HepG2 (cell line): ENCODE measurements around the gene CTDNEP1. TPM values are rescaled to one million over a fixed set of nuclear protein-coding genes. Genes with fewer than 3 reads are reported as not detected.
A peak's percentile ranks its signal among the peaks of the same experiment; 100 is the strongest.

Experiments used
- EZH2 ChIP-seq: conservative IDR thresholded peaks from 2 replicates; pipeline ENCODE4 v1.6.1; 2012; ENCODE audit warnings: mild to moderate bottlenecking, low read depth, low read length, moderate library complexity
- KDM5B ChIP-seq: sonication (generic); formaldehyde crosslinking; IDR thresholded peaks from 2 replicates; pipeline ENCODE4 v1.4.0; 2020; ENCODE audit warnings: missing genetic modification reagents, mild to moderate bottlenecking, borderline replicate concordance
- PAF1 ChIP-seq: IDR thresholded peaks from 2 replicates; pipeline ENCODE4 v1.6.1; 2016; ENCODE audit warnings: missing genetic modification reagents, missing compliant biosample characterization
- ZKSCAN5 ChIP-seq: sonication (generic); formaldehyde crosslinking; IDR thresholded peaks from 2 replicates; pipeline ENCODE4 v1.5.1; 2020; ENCODE audit warnings: mild to moderate bottlenecking, missing genetic modification reagents
- ZNF605 ChIP-seq: sonication (generic); formaldehyde crosslinking; IDR thresholded peaks from 2 replicates; pipeline ENCODE4 v1.8.0; 2022; ENCODE audit warnings: mild to moderate bottlenecking, missing genetic modification reagents
- ZNF768 ChIP-seq: sonication (generic); formaldehyde crosslinking; IDR thresholded peaks from 2 replicates; pipeline ENCODE4 v1.4.0; 2020; ENCODE audit warnings: missing genetic modification reagents
- polyA plus RNA-seq, 8 experiments: library from polyadenylated mRNA; depleted of rRNA in 3 of 8; stranded (reverse) in 7 of 8; unstranded in 1 of 8; fragments of >200 nt; fragmentation: Illumina TruSeq in 4 of 8; extraction: Trizol in 4 of 8; gene quantifications; 2 replicates each; pipeline versions ENCODE4 v1.2.1 to v1.2.3, GENCODE V29; 2011 to 2016; ENCODE audit warnings: low read depth in 4 of 8, missing spikeins in 1 of 8, mixed read lengths in 1 of 8; ENCODE audit not compliant: insufficient read depth in 1 of 8
- total RNA-seq, 5 experiments: library from RNA; depleted of rRNA; stranded (reverse); fragments of >200 nt; fragmentation: Illumina TruSeq; extraction: Trizol; gene quantifications; 2 replicates each; pipeline ENCODE4 v1.2.3, GENCODE V29; 2016; ENCODE audit warnings: low read depth in 1 of 5
- TF ChIP-seq, protein P1 (sequence below): sonication (generic); formaldehyde crosslinking; IDR thresholded peaks from 2 replicates; pipeline ENCODE4 v1.9.0; 2021; ENCODE audit warnings: missing genetic modification reagents, borderline replicate concordance
- TF ChIP-seq, protein P2 (sequence below): sonication (generic); formaldehyde crosslinking; IDR thresholded peaks from 2 replicates; pipeline ENCODE4 v1.5.1; 2020; ENCODE audit warnings: mild to moderate bottlenecking, missing genetic modification reagents, moderate library complexity
- TF ChIP-seq, protein P3 (sequence below), 2 experiments: fragments of 450-650 bp in 1 of 2; sonication (generic) in 1 of 2; formaldehyde crosslinking in 1 of 2; IDR thresholded peaks; 2 replicates each; pipeline versions ENCODE4 v1.6.1 to v1.8.0; 2016 to 2022; ENCODE audit warnings: antibody characterized with exemption in 1 of 2, mild to moderate bottlenecking in 1 of 2, missing genetic modification reagents in 1 of 2
- TF ChIP-seq, protein P4 (sequence below): sonication (generic); formaldehyde crosslinking; IDR thresholded peaks from 2 replicates; pipeline ENCODE4 v1.8.0; 2022; ENCODE audit warnings: missing genetic modification reagents, mild to moderate bottlenecking, moderate library complexity, borderline replicate concordance
- TF ChIP-seq, protein P5 (sequence below): sonication (generic); formaldehyde crosslinking; IDR thresholded peaks from 2 replicates; pipeline ENCODE4 v1.5.0; 2020; ENCODE audit warnings: missing genetic modification reagents

CTDNEP1 gene
- total and polyA plus RNA-seq, 2 of the 13 experiments (the other 11 are each of a cell fraction or from before 2014, with no cell fraction given), result 19.8 to 118 TPM

DNA sequence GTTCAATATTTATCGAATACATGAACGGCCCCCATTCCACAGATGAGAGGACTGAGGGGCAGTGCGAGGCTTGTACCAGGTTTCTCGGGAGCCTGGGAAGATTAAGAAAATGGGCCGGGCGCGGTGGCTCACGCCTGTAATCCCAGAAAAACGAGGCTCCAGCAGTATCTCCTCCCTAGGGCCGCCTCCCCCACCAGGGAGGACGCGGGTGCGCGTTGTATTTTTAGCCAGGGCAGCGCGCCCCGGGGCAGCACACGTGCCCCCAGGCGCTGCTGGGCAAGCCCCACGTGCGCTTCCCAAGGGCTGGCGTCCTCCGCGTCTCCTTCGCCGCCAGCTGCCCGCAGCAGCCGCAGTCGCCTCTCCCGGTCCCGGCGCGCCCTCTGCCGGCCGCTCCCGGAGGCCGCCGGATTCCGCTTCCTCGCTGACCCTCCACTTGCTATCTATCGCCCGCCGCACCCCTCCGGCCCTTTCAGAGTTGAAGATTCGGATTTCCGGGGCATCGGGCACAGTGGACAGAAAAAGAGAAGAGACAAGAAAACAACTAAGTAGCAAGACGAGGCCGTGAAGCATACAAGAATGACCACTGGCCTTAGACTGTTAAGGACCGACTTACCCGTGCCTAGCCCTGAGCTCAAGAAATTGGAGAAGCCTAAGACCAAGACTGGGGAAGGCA, 44.8 kb upstream of the CTDNEP1 start (continued):
- TF ChIP-seq, protein P1, sequence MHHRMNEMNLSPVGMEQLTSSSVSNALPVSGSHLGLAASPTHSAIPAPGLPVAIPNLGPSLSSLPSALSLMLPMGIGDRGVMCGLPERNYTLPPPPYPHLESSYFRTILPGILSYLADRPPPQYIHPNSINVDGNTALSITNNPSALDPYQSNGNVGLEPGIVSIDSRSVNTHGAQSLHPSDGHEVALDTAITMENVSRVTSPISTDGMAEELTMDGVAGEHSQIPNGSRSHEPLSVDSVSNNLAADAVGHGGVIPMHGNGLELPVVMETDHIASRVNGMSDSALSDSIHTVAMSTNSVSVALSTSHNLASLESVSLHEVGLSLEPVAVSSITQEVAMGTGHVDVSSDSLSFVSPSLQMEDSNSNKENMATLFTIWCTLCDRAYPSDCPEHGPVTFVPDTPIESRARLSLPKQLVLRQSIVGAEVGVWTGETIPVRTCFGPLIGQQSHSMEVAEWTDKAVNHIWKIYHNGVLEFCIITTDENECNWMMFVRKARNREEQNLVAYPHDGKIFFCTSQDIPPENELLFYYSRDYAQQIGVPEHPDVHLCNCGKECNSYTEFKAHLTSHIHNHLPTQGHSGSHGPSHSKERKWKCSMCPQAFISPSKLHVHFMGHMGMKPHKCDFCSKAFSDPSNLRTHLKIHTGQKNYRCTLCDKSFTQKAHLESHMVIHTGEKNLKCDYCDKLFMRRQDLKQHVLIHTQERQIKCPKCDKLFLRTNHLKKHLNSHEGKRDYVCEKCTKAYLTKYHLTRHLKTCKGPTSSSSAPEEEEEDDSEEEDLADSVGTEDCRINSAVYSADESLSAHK (CRISPR knock-in tag), result no peak
- TF ChIP-seq, protein P2, sequence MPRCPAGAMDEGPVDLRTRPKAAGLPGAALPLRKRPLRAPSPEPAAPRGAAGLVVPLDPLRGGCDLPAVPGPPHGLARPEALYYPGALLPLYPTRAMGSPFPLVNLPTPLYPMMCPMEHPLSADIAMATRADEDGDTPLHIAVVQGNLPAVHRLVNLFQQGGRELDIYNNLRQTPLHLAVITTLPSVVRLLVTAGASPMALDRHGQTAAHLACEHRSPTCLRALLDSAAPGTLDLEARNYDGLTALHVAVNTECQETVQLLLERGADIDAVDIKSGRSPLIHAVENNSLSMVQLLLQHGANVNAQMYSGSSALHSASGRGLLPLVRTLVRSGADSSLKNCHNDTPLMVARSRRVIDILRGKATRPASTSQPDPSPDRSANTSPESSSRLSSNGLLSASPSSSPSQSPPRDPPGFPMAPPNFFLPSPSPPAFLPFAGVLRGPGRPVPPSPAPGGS (CRISPR knock-in tag), result no peak; the same call in 1 of the 2 replicates
- TF ChIP-seq, protein P3, sequence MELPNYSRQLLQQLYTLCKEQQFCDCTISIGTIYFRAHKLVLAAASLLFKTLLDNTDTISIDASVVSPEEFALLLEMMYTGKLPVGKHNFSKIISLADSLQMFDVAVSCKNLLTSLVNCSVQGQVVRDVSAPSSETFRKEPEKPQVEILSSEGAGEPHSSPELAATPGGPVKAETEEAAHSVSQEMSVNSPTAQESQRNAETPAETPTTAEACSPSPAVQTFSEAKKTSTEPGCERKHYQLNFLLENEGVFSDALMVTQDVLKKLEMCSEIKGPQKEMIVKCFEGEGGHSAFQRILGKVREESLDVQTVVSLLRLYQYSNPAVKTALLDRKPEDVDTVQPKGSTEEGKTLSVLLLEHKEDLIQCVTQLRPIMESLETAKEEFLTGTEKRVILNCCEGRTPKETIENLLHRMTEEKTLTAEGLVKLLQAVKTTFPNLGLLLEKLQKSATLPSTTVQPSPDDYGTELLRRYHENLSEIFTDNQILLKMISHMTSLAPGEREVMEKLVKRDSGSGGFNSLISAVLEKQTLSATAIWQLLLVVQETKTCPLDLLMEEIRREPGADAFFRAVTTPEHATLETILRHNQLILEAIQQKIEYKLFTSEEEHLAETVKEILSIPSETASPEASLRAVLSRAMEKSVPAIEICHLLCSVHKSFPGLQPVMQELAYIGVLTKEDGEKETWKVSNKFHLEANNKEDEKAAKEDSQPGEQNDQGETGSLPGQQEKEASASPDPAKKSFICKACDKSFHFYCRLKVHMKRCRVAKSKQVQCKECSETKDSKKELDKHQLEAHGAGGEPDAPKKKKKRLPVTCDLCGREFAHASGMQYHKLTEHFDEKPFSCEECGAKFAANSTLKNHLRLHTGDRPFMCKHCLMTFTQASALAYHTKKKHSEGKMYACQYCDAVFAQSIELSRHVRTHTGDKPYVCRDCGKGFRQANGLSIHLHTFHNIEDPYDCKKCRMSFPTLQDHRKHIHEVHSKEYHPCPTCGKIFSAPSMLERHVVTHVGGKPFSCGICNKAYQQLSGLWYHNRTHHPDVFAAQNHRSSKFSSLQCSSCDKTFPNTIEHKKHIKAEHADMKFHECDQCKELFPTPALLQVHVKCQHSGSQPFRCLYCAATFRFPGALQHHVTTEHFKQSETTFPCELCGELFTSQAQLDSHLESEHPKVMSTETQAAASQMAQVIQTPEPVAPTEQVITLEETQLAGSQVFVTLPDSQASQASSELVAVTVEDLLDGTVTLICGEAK (IDR thresholded peaks at IDR 0.05), result no peak
- TF ChIP-seq, protein P3 (CRISPR knock-in tag; IDR thresholded peaks at IDR 0.05), result no peak
- TF ChIP-seq, protein P4, sequence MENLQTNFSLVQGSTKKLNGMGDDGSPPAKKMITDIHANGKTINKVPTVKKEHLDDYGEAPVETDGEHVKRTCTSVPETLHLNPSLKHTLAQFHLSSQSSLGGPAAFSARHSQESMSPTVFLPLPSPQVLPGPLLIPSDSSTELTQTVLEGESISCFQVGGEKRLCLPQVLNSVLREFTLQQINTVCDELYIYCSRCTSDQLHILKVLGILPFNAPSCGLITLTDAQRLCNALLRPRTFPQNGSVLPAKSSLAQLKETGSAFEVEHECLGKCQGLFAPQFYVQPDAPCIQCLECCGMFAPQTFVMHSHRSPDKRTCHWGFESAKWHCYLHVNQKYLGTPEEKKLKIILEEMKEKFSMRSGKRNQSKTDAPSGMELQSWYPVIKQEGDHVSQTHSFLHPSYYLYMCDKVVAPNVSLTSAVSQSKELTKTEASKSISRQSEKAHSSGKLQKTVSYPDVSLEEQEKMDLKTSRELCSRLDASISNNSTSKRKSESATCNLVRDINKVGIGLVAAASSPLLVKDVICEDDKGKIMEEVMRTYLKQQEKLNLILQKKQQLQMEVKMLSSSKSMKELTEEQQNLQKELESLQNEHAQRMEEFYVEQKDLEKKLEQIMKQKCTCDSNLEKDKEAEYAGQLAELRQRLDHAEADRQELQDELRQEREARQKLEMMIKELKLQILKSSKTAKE (CRISPR knock-in tag), result no peak
- TF ChIP-seq ZNF605 (no peak), PAF1 (CRISPR knock-in tag) (no peak), ZNF768 (peak; percentile 55; the same call in 1 of the 2 replicates), EZH2 (no peak), ZKSCAN5 (CRISPR knock-in tag) (no peak), KDM5B (CRISPR knock-in tag) (peak; percentile 63; the same call in 1 of the 2 replicates)
- TF ChIP-seq, protein P5, sequence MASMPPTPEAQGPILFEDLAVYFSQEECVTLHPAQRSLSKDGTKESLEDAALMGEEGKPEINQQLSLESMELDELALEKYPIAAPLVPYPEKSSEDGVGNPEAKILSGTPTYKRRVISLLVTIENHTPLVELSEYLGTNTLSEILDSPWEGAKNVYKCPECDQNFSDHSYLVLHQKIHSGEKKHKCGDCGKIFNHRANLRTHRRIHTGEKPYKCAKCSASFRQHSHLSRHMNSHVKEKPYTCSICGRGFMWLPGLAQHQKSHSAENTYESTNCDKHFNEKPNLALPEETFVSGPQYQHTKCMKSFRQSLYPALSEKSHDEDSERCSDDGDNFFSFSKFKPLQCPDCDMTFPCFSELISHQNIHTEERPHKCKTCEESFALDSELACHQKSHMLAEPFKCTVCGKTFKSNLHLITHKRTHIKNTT, result no peak
